SK-N-SH (cell line): ENCODE results near the gene TANK.

Experiments
- EP300 ChIP-seq, 2 experiments: IDR thresholded peaks; 2 replicates each; pipeline versions ENCODE4 v1.4.0 to v1.6.1; 2012; ENCODE audit warnings: borderline replicate concordance in 1 of 2, low read depth in 1 of 2, low read length in 1 of 2
- GABPA ChIP-seq: IDR thresholded peaks from 2 replicates; pipeline ENCODE4 v1.4.0; 2012; ENCODE audit warnings: low read depth, mild to moderate bottlenecking
- POLR2AphosphoS5 ChIP-seq: IDR thresholded peaks from 2 replicates; pipeline ENCODE4 v1.6.1; 2012; ENCODE audit warnings: low read depth, low read length
- RAD21 ChIP-seq: IDR thresholded peaks from 2 replicates; pipeline ENCODE4 v1.6.1; 2012; ENCODE audit warnings: mild to moderate bottlenecking, low read length
- SIN3A ChIP-seq: IDR thresholded peaks from 2 replicates; pipeline ENCODE4 v1.6.1; 2012; ENCODE audit warnings: low read depth, mild to moderate bottlenecking, low read length, moderate library complexity, borderline replicate concordance
- SMC3 ChIP-seq: IDR thresholded peaks from 2 replicates; pipeline ENCODE4 v1.6.1; 2012; ENCODE audit warnings: low read depth, low read length, improper control_type of control experiment
- TF ChIP-seq, protein P1 (sequence below): fragments of 200-600 bp; sonication (generic); IDR thresholded peaks from 2 replicates; pipeline ENCODE4 v1.6.1; 2017; ENCODE audit warnings: antibody characterized with exemption, mild to moderate bottlenecking, moderate library complexity
- TF ChIP-seq, protein P2 (sequence below): IDR thresholded peaks from 2 replicates; pipeline ENCODE4 v1.6.1; 2012; ENCODE audit warnings: mild to moderate bottlenecking, low read depth, low read length, moderate library complexity

DNA sequence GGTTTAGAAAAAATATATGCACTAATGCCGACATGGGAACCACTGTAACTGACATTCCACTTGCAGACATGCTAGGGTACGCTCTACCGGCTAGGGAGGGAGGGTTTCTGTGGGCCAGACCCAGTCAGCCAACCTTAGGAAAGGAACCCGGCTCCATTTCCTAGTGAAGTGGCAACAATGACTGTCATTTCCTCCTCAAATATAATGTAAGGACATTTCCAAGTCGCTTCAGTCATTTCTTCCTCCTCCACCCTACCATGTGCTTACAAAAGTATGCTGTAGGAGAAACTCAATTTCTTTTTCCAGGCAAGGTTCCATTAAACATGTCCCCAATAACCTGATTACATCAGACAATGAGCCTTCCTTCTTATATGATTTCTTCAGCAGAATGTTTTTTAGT lies 83.7 kb downstream of the TANK start:
- TF ChIP-seq GABPA (no peak), SMC3 (no peak), POLR2AphosphoS5 (no peak), SIN3A (no peak), RAD21 (no peak), EP300 (IDR thresholded peaks at IDR 0.05; ENCODE audit: borderline replicate concordance in 1 of 2, low read depth in 1 of 2, low read length in 1 of 2) (no peak)
- TF ChIP-seq, protein P1, sequence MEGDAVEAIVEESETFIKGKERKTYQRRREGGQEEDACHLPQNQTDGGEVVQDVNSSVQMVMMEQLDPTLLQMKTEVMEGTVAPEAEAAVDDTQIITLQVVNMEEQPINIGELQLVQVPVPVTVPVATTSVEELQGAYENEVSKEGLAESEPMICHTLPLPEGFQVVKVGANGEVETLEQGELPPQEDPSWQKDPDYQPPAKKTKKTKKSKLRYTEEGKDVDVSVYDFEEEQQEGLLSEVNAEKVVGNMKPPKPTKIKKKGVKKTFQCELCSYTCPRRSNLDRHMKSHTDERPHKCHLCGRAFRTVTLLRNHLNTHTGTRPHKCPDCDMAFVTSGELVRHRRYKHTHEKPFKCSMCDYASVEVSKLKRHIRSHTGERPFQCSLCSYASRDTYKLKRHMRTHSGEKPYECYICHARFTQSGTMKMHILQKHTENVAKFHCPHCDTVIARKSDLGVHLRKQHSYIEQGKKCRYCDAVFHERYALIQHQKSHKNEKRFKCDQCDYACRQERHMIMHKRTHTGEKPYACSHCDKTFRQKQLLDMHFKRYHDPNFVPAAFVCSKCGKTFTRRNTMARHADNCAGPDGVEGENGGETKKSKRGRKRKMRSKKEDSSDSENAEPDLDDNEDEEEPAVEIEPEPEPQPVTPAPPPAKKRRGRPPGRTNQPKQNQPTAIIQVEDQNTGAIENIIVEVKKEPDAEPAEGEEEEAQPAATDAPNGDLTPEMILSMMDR = no peak
- TF ChIP-seq, protein P2, sequence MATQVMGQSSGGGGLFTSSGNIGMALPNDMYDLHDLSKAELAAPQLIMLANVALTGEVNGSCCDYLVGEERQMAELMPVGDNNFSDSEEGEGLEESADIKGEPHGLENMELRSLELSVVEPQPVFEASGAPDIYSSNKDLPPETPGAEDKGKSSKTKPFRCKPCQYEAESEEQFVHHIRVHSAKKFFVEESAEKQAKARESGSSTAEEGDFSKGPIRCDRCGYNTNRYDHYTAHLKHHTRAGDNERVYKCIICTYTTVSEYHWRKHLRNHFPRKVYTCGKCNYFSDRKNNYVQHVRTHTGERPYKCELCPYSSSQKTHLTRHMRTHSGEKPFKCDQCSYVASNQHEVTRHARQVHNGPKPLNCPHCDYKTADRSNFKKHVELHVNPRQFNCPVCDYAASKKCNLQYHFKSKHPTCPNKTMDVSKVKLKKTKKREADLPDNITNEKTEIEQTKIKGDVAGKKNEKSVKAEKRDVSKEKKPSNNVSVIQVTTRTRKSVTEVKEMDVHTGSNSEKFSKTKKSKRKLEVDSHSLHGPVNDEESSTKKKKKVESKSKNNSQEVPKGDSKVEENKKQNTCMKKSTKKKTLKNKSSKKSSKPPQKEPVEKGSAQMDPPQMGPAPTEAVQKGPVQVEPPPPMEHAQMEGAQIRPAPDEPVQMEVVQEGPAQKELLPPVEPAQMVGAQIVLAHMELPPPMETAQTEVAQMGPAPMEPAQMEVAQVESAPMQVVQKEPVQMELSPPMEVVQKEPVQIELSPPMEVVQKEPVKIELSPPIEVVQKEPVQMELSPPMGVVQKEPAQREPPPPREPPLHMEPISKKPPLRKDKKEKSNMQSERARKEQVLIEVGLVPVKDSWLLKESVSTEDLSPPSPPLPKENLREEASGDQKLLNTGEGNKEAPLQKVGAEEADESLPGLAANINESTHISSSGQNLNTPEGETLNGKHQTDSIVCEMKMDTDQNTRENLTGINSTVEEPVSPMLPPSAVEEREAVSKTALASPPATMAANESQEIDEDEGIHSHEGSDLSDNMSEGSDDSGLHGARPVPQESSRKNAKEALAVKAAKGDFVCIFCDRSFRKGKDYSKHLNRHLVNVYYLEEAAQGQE = no peak
